ENCODE measurements around the gene KRTAP19-1.

The KRTAP19-1 gene

DNA sequence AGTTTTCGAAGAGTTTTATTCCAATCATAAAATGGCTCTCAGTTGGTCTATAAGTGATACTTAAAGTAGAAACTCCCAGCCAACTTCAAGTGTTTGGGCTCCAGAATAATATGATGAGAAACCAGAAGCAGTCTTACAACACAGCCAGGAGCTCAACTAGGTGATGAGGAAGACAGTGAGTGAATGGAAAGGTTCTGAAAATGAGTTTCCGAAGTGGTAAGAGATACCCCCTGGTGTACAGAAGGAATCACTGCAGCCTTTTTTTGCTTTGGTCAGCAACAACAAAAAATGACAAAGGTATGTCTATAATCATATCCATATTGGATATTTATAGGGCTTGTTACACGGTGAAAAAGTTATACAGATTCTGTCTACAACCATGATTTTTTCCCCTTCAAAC is 16.5 kb downstream of the KRTAP19-1 start:
- peak in 1 of 2 experiments; percentile 62 for DNase-seq (ENCODE audit: low read depth in 1 of 2, low spot score in 1 of 2)
- TF ChIP-seq JUND (IDR thresholded peaks at IDR 0.05; ENCODE audit: low read depth): no peak
- in situ Hi-C loops (cut with HindIII; ENCODE audit: low pct_unique_long_range_greater_than_20kb, low sequenced_read_pairs): no loop called here

DNA sequence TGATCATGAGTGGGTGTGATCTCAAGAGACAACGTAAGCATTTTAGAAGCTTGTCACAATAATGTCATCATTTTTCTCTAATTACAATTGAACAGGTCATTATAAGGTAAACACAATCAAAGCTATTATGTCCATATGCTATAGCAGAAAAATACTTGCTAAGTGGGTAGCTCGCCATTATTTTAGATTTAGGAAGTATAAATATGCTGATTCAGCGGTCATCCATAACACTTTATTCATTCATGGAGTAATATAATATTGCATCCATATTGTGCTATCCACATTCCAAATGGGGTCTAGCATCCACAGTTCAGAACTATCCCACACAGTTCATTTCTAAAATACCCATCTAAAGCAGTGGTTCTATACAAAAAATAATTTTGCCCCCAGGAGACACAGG is 31.7 kb downstream of the KRTAP19-1 start:
- DNase-seq (ENCODE audit: low read depth in 1 of 2, low spot score in 1 of 2): no peak
- no peak for TF ChIP-seq JUND (IDR thresholded peaks at IDR 0.05; ENCODE audit: low read depth)
- in situ Hi-C loops (cut with HindIII; ENCODE audit: low pct_unique_long_range_greater_than_20kb, low sequenced_read_pairs): no loop called here

GRCh38 chr21:30447056-30447455 is 33.1 kb downstream of the KRTAP19-1 start:
- in situ Hi-C loops (cut with HindIII; ENCODE audit: low pct_unique_long_range_greater_than_20kb, low sequenced_read_pairs): no loop called here
- no peak for DNase-seq (ENCODE audit: low read depth in 1 of 2, low spot score in 1 of 2)
- TF ChIP-seq JUND (IDR thresholded peaks at IDR 0.05; ENCODE audit: low read depth): no peak

DNA sequence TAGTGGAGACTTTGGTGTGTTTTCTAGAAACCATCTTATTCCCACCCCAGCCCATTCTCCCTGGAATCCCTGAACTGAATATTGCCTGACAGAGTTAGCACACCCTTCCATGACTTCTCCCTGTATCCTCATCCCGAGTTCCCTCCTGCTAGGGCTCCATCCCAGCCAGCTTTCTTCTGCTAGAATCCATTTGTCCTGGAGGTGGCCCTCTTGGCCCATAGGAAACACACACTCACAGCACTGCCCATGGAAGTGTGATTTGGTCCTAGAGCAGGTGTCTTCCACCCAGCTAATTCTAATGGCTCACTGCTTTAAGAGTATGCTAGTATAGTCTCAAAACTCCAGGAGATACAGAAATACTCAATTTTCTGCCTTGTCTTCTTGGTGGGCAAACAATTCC is 36.0 kb downstream of the KRTAP19-1 start:
- no peak for TF ChIP-seq JUND (IDR thresholded peaks at IDR 0.05; ENCODE audit: low read depth)
- peak in 1 of 2 experiments; percentile 56 for DNase-seq (ENCODE audit: low read depth in 1 of 2, low spot score in 1 of 2)
- in situ Hi-C loops (cut with HindIII; ENCODE audit: low pct_unique_long_range_greater_than_20kb, low sequenced_read_pairs): no loop called here

DNA sequence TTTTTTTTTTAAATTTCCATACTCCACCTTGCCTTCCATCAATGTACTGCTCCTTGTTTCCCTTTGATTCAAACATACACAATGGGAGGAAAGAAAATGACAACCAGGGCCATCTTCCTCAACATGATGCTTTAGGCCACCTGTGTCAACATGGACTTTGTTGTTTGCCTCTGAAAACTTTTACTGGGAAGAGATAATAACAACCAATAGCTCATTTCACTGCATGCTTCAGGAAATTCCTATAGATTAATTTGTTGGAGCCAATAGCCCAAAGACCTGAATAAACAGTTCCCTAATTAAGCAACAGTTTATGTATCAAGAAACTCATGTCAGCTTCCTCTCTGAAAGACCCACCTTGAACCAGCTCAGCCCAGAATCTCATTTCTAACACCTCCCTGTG is 36.9 kb downstream of the KRTAP19-1 start:
- in situ Hi-C loops (cut with HindIII; ENCODE audit: low pct_unique_long_range_greater_than_20kb, low sequenced_read_pairs): no loop called here
- DNase-seq (ENCODE audit: low read depth in 1 of 2, low spot score in 1 of 2): peak in 1 of 2 experiments; percentile 53
- TF ChIP-seq JUND (IDR thresholded peaks at IDR 0.05; ENCODE audit: low read depth): no peak

- in situ Hi-C loops (cut with HindIII; ENCODE audit: low pct_unique_long_range_greater_than_20kb, low sequenced_read_pairs): no loop called here
- DNase-seq (ENCODE audit: low read depth in 1 of 2, low spot score in 1 of 2): no peak
- no peak for TF ChIP-seq JUND (IDR thresholded peaks at IDR 0.05; ENCODE audit: low read depth)
Measured at GRCh38 chr21:30439975-30440374, 40.2 kb downstream of the KRTAP19-1 start, which contains the start of gene KRTAP15-1. KRTAP15-1 (plus strand) TSS chr21:30440275; CDS start chr21:30440328, 53 bp downstream.

DNA sequence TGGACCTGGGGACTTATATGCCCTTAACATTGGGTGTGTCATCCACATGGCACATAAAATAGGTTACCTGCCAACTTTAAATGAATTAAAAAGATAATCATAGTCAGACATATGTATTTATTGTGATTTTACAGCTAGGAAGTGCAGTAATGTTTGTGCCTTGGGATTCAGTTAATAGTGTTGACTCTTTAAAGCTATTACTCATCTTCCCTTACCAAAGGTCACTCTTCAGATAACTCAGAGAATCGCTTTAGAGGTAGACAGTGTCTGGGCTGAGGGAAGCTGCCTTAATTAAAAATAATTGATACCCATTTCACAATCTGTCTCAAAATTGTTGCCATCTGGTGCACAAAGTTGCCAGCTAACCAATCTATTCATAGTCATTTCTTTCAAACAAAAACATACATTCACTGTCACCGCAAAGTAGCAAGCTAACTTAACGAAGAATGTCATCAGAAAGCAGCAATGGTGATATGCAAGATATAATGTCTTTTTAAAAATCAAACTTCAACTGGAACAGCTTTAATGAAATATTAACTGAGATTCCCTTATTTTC is 43.1 kb downstream of the KRTAP19-1 start:
- DNase-seq (ENCODE audit: low read depth in 1 of 2, low spot score in 1 of 2): no peak
- TF ChIP-seq JUND (IDR thresholded peaks at IDR 0.05; ENCODE audit: low read depth): no peak
- in situ Hi-C loops (cut with HindIII; ENCODE audit: low pct_unique_long_range_greater_than_20kb, low sequenced_read_pairs): no loop called here

GRCh38 chr21:30434033-30434631 is 46.0 kb downstream of the KRTAP19-1 start:
- DNase-seq (ENCODE audit: low read depth in 1 of 2, low spot score in 1 of 2): peak in 1 of 2 experiments; percentile 70
- TF ChIP-seq JUND (IDR thresholded peaks at IDR 0.05; ENCODE audit: low read depth): no peak
- in situ Hi-C loops (cut with HindIII; ENCODE audit: low pct_unique_long_range_greater_than_20kb, low sequenced_read_pairs): no loop called here

DNA sequence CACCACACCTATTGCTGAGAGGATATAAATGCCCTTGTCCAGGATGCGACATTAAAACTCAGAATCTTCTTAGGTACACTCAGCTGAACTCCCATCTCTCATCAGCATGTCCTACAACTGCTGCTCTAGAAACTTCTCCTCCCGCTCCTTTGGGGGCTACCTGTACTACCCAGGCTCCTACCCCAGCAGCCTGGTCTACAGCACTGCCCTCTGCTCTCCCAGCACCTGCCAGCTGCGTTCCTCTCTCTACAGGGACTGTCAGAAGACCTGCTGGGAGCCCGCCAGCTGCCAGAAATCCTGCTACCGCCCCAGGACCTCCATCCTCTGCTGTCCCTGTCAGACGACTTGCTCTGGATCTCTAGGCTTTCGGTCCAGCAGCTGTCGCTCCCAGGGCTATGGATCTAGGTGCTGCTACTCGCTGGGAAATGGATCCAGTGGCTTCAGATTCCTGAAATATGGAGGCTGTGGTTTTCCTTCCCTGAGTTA is 50.0 kb downstream of the KRTAP19-1 start, which contains the start of gene KRTAP13-4:
KRTAP13-4 (plus strand) TSS at position 51 of the 486 bp plus-strand sequence; CDS start at position 107, 56 bp downstream.
- in situ Hi-C loops (cut with HindIII; ENCODE audit: low pct_unique_long_range_greater_than_20kb, low sequenced_read_pairs): no loop called here
- TF ChIP-seq JUND (IDR thresholded peaks at IDR 0.05; ENCODE audit: low read depth): no peak
- no peak for DNase-seq (ENCODE audit: low read depth in 1 of 2, low spot score in 1 of 2)

Data from T47D (cell line).